ENCODE data around the gene SUZ12. TPM values are rescaled to one million over a fixed set of nuclear protein-coding genes. Genes with fewer than 3 reads are reported as not detected.
"Not testable (repeated sequence)": the region's sequence is repeated elsewhere in the genome, so short reads cannot be mapped to it uniquely, and the experiment has no call there.

Gene SUZ12
- polyA plus RNA-seq, 12 donors, result 19.9 to 37.2 (median 25.8) TPM; not detected in 1

DNA sequence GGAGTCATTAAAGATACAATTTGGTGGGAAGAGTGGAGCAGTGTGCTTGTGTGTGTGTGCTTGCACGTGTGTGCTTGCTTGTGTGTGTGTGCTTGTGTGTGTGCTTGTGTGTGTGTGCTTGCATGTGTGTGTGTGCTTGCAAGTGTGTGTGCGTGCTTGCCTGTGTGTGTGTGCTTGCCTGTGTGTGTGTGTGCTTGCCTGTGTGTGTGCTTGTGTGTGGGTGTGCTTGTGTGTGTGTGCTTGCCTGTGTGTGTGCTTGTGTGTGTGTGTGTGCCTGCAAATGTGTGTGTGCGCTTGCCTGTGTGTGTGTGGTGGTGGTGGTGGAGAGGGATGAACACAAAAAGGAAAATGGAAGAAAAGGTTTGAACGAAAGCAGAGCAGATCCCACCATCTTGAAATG, 90.5 kb downstream of the SUZ12 start:
- DNase-seq, result not testable (repeated sequence)

- DNase-seq, result no peak
Measured at GRCh38 chr17:32033223-32033622, 96.4 kb downstream of the SUZ12 start.

- not testable (repeated sequence) for DNase-seq
Measured at GRCh38 chr17:32033812-32034211, 97.0 kb downstream of the SUZ12 start.

- DNase-seq, result not testable (repeated sequence)
Measured at GRCh38 chr17:32040246-32040645, 103.4 kb downstream of the SUZ12 start.

DNA sequence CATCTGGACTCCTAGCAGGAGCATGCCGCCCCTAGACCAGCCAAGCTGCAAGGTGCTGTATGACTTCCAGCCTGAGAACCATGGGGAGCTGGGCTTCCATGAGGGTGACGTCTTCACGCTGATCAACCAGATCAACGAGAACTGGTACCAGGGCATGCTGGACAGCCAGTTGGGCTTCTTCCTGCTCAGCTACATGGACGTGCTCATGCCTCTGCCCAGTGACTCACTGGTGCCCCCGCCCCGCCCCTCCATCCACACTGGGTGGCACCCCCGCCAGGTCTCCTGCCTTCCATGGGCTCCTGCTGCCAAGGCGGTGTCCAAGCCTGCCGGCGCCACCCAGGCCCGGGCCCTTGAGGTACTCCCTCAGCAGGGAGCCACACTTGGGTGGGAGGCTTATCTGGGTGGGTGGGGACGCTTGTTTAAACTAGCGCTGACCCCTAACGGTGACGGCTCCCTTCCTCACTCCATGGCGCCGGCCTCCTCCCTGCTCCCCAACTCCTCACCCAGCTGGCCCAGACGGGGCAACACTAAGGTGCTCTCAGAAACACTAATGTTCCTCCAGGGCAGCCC, 104.6 kb downstream of the SUZ12 start:
- not testable (repeated sequence) for DNase-seq

DNA sequence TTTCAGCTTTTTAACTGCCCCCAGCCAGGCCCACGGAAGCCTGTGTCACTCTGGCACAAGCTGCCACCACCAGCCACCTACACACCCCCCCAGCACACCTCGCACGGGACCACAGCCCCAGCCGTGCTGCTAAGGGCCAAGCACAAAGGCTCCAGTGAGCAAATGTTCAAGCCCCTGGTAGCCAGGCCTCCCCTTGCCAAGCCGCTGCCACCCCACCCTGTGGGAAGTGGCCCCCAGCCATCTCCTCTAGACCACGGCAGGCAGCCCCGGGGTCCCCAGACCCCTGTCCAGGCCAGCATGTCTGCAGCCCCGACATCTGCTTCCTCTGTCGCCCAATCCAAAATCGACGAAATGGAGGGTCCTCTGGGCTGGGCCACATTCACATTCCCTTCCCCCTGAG, 105.5 kb downstream of the SUZ12 start:
- DNase-seq, result not testable (repeated sequence)

DNA sequence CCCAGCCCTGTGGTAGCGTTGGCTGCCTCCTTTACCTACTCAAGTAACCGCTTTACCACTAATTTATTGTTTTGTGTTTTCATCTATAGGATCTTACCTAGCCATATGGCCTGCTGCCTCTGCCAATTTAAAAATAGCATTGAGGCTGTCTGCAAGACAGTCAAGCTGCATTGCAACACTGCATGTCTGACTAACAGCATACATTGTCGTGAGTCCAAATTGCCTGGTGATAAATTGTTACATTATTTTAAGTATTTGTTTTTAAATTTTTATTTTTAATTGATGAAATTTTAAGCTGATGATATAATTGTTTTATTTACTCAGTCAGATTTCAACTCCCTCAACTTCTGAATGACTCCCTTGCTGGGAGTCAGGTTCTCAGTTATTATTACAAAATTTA, 108.8 kb downstream of the SUZ12 start:
- DNase-seq, result not testable (repeated sequence)

- DNase-seq, result not testable (repeated sequence)
Measured at GRCh38 chr17:32047663-32048062, 110.9 kb downstream of the SUZ12 start.

Other genes with a start within 250 kb of the SUZ12 start
- 10 to 100 TPM in 11 of 12 donors, not detected in 1; 22.1 to 43.4 (median 32.0) TPM for gene COPRS, start 77.8 kb upstream of the SUZ12 start, polyA plus RNA-seq (ENCODE audit: insufficient read length in 12 of 12)
- gene UTP6, start 35.3 kb upstream of the SUZ12 start, polyA plus RNA-seq (ENCODE audit: insufficient read length in 12 of 12), result 10 to 100 TPM in 11 of 12 donors, not detected in 1; 26.7 to 65.1 (median 54.3) TPM
- 10 to 100 TPM in 9 of 12 donors, 1 to 10 TPM in 2, not detected in 1; 6.9 to 28.8 (median 13.4) TPM for gene LRRC37B, start 70.4 kb downstream of the SUZ12 start, polyA plus RNA-seq (ENCODE audit: insufficient read length in 12 of 12)
- gene RHOT1, start 205.5 kb downstream of the SUZ12 start, polyA plus RNA-seq (ENCODE audit: insufficient read length in 12 of 12), result 10 to 100 TPM in 11 of 12 donors, not detected in 1; 31.4 to 51.6 (median 39.0) TPM